Measurements from ENCODE around the gene FOXP2.
"Not testable (repeated sequence)": the region's sequence is repeated elsewhere in the genome, so short reads cannot be mapped to it uniquely, and the experiment has no call there.

The FOXP2 gene

GRCh38 chr7:114606100-114606499 lies 191.5 kb downstream of the FOXP2 start:
- DNase-seq, result no peak

GRCh38 chr7:114608822-114609221 lies 194.2 kb downstream of the FOXP2 start:
- DNase-seq, result not testable (repeated sequence)

DNA sequence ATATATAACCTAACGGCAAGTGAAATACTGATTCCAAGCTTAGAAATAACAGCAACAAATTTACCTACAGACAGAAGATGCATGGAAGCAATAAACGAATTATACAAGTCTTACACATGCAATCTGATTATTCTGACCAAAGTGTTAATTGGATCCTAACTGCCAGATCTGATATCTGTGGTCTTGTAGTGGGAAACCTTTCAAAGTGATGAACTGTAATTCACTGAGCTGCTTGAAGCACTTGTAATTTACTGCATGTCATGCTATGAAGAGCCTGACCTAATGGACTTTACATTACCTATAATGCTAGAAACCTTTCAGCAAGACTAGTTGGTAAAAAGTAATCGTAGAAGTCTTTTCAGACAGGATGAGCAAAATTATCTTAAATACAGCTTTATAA lies 205.6 kb downstream of the FOXP2 start:
- no peak for DNase-seq

DNA sequence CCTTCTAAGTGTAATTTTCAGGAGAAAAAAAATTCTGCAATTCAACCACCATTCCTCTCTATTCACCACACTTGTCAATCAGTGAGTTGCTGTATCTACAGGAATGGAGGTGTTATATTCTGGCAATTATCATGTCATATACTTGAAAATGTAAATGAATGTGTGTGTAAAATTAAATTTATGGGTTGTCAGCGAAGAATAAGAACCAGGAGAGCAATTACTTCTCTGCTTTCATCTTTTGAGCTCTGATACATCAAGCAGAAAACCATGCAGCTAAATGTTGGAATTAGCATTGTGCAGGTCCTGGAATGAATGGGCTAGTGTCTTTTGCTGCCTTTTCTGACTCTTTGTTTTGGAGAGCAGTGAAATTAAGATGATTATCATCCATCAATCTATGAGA lies 207.6 kb downstream of the FOXP2 start:
- no peak for DNase-seq

DNA sequence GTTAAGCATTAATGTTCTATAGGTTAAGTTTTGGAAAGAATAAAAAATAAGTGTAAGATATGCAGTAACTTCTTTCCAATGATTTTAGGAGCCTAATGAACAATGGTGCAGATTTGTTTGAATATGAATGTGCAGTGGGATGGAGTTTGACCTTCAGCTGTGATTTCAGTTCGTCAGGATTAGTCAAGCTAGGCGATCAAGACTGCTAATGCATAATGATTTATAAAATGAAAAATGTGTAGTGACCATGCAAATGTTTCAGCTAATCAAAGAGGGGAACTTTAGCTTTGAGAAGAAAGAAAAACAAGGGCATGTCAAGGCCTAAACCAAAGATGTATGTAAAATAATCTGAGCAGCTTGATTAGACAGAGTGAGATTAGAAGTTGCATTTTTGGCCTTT lies 208.5 kb downstream of the FOXP2 start:
- DNase-seq, result no peak

- DNase-seq, result no peak
Measured at GRCh38 chr7:114627231-114627630, 212.6 kb downstream of the FOXP2 start.

- no peak for DNase-seq
Measured at GRCh38 chr7:114628362-114628761, 213.7 kb downstream of the FOXP2 start.

DNA sequence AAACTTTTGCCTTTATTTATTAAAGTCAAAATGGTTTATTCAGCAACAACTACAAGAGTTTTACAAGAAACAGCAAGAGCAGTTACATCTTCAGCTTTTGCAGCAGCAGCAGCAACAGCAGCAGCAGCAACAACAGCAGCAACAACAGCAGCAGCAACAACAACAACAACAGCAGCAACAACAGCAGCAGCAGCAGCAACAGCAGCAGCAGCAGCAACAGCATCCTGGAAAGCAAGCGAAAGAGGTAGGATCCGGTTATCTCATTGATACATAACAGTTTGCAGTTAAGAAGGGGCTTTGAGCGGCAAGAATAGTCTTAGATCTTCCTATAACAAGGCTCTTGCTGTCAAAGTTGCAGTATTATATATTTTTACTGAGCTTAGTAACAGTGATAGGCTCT lies 215.1 kb downstream of the FOXP2 start:
- no peak for DNase-seq

DNA sequence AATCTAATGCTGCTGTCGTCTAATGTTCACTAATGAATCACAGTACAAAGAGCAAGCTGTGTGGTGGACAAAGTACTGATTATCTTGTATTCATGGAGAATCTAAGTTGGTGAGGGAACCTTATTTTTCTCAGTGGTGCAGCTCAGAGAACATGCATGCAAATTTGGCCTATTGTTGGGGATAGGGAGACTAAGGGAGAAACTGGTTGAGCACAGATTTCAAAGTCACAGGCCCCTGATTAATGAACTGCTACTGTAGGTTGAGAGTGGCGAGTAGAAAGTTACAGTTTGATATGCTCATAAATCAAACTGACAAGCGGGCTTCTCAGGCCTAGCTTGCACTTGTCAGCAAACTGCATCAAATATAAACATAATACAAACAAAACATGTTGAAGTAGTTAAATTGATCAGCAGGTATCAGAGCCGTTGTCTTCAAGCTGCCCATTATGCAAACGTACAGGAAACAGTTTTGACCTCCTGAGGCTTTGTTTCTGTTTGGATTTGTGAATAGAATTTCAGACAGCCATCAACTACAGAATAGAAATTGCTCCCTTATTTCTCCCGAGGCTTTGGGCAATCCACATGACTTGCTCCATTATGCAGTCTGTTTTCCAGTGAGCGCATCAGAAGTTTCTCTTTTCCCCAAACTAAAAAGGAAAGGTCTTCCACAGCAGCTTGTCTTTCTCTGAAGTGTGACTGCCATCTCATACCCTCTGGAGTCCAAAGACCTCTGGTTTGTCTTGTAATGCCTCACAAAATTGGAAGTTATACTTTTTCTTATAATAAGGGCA lies 215.8 kb downstream of the FOXP2 start:
- DNase-seq, result no peak

DNA sequence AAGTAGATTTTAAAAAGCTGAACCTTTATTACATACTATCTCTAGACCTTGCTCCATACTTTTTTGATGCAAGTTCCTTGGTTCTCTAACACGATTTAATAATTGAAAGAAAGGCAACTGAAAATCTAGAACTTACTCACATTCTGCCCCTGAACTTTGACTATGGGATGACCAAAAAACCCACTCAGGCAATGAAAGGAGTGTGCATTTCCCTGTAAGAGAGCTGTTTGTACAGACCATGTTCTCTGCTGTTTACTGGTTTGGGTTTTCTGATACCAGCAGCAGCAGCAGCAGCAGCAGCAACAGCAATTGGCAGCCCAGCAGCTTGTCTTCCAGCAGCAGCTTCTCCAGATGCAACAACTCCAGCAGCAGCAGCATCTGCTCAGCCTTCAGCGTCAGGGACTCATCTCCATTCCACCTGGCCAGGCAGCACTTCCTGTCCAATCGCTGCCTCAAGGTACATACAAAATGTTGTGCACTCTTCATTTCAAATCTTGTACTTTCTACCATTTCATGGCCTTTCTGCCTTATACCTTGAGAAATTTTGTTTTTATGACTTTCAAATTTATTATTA lies 216.7 kb downstream of the FOXP2 start:
- DNase-seq, result no peak

DNA sequence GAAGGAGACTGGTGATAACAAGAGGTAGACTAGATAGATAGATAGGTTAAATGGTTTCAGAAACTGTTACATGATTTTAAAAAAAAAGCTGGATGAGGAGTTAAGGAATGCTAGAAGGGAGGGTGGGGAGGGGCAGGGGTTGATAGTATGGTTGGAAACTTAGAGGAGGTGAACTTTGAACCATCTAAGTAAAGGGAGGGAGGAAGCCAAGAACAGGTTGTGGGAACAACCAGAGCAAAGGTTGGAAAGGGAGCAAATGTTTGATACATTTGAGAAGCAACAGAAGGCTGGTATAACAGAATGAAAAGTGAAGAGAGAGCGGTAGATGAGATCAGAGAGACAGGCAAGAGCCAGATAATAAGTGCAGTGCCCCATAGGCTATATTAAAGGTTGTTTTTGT lies 224.8 kb downstream of the FOXP2 start:
- no peak for DNase-seq

- no peak for DNase-seq
Measured at GRCh38 chr7:114644455-114644854, 229.8 kb downstream of the FOXP2 start.

DNA sequence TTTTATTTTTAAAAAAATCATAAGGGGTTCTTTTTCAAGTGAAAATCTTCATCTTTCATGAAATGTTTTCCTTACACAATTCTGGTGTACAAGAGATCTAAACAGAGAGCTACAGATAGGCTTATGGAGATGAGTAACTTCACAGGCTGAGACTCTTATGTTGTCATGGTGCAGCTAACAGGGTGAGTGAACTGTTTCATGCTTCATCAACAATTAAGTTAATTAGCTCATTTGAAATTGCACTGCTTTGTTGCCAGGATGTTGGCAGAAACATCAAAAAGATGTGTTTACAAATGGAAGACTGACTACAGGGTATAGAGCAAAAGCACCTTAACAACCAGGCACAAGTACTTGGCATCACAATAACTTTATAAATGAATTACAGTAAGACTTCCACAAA lies 230.8 kb downstream of the FOXP2 start:
- no peak for DNase-seq

- DNase-seq, result no peak
Measured at GRCh38 chr7:114647518-114647917, 232.9 kb downstream of the FOXP2 start.

DNA sequence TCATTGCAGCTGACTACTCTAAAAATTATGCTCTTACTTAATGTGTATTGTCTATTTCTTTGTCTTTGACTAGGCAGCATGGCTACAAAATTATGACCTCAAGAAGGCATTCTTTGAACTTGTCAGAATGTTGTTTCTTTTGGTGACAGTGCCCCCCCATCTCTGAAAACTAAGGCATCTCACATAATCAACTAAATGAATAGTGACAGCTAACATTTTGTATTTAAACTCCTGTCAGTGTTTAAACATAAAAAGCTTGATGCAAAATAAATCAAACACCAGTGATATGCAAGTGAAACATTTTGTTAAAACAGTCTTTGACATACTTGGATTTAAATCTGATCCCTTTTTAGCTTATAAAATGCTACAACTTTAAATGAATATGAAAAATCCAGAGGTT lies 233.5 kb downstream of the FOXP2 start:
- DNase-seq, result no peak

- DNase-seq, result no peak
Measured at GRCh38 chr7:114648680-114649079, 234.1 kb downstream of the FOXP2 start.

- DNase-seq, result no peak
Measured at GRCh38 chr7:114649689-114650088, 235.1 kb downstream of the FOXP2 start.

- no peak for DNase-seq
Measured at GRCh38 chr7:114650491-114650890, 235.9 kb downstream of the FOXP2 start.

GRCh38 chr7:114652041-114652440 lies 237.4 kb downstream of the FOXP2 start:
- DNase-seq, result no peak

DNA sequence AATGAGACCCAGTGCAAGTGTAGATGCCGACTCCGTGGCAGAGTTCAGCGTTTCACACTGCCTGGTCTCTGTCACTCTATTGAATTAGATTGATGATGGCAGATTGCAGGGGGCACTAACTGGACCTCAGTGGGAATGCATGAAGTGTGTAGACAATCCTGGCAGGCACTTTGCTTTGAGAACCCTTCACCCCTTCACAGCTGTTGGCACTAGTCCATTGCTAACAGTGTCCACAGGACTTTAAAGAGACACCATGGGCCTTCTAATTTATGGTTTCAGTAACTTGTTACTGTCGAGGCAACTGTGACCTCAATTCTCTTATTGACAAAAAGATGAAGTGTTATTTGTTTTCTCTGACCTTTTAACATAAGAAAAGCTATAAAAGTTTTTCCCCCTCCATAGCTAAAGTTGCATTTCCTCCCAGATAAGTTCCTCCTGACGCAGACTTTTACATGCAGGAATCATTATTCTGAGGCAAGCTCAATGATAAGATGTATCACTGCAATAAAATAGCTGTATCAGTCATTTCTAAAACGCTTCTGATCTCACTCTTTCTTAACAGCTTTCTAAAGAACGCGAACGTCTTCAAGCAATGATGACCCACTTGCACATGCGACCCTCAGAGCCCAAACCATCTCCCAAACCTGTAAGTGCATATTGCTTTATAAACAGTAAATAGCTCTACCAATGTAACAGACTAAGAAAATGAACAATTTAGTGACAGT lies 238.9 kb downstream of the FOXP2 start:
- DNase-seq, result no peak

DNA sequence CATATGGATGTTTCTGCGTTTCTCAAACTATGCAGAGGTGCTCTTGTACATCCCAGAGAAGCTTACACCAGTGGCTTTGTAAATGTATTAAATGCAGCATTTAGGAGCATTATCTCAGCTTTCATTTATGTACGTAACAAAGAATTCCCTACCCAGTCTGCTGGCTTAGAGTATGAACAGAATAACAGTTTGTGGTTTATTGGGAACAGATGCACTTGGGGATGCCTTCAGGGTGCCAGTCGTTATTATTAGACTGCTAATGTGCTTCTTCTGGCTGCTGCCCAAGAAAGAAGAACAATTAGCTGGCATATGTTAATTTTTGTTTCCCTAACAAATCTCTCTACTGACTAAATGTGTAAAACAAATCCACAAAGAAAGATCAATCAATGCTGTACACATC lies 241.9 kb downstream of the FOXP2 start:
- DNase-seq, result no peak

DNA sequence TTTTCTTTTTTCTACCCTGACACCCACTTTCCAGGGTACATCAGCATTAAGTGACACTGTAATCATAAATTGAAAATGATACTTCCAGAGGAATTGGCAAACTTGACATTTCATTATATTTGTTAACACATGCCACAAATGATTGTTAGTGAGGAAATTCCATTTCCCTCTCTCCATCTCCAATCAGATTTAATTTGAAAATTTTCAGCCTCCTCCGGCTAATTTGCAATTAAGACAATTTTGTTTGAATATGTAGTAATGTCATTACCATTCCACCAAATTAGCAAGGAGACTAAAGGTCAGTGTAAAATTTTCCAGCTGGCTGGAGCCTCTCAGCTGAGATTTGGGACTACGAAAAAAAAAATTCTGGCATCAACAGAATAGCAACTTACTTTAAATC lies 242.7 kb downstream of the FOXP2 start:
- no peak for DNase-seq

GRCh38 chr7:114658216-114658615 lies 243.6 kb downstream of the FOXP2 start:
- no peak for DNase-seq

- DNase-seq, result no peak
Measured at GRCh38 chr7:114659409-114660125, 245.0 kb downstream of the FOXP2 start.
